Activated CD4-positive, alpha-beta memory T cell treated with anti-CD3 and anti-CD28 coated beads for 36 hours (primary cell): ENCODE measurements around the gene JHY. TPM values are rescaled to one million over a fixed set of nuclear protein-coding genes. Genes with fewer than 3 reads are reported as not detected.
A peak's percentile ranks its signal among the peaks of the same experiment; 100 is the strongest.

Experiments
- CTCF ChIA-PET: fragments of 350-600 bp; sonication (Branson Sonifier 250); formaldehyde crosslinking; loops from one replicate; lab custom pipeline; 2021; ENCODE audit warnings: antibody characterized with exemption, inconsistent platforms; lab: Charles Lee
- POLR2A ChIA-PET: fragments of 350-600 bp; sonication (Branson Sonifier 250); formaldehyde crosslinking; loops from one replicate; lab custom pipeline; 2021; ENCODE audit warnings: antibody characterized with exemption; lab: Charles Lee
- DNase-seq: peaks from one replicate; pipeline ENCODE4 v3.0.0-alpha.2; 2020
- H3K27ac Mint-ChIP-seq: one replicate; pipeline ENCODE4 v1.8.0; 2021; ENCODE audit warnings: mixed read lengths
- H3K27me3 Mint-ChIP-seq: one replicate; pipeline ENCODE4 v1.8.0; 2021; ENCODE audit warnings: mixed read lengths
- H3K36me3 Mint-ChIP-seq: one replicate; pipeline ENCODE4 v1.8.0; 2021; ENCODE audit warnings: mixed read lengths
- H3K4me1 Mint-ChIP-seq: one replicate; pipeline ENCODE4 v1.8.0; 2021; ENCODE audit warnings: low read depth, mixed read lengths
- H3K4me3 Mint-ChIP-seq: one replicate; pipeline ENCODE4 v1.8.0; 2021; ENCODE audit warnings: mild to moderate bottlenecking, mixed read lengths
- H3K9me3 Mint-ChIP-seq: one replicate; pipeline ENCODE4 v1.8.0; 2021; ENCODE audit warnings: mixed read lengths
- intact Hi-C: fragments of 100-400 bp; cut with micrococcal nuclease; formaldehyde crosslinking; loops from one replicate; pipeline ENCODE4 v1.15.1; 2023
- total RNA-seq, 2 experiments: library from RNA; stranded (reverse); gene quantifications; one replicate each; pipeline ENCODE4 v1.2.3, GENCODE V29; 2021

Gene JHY
- total RNA-seq, result 1 to 10 TPM; 1.6 to 1.7 TPM

DNA sequence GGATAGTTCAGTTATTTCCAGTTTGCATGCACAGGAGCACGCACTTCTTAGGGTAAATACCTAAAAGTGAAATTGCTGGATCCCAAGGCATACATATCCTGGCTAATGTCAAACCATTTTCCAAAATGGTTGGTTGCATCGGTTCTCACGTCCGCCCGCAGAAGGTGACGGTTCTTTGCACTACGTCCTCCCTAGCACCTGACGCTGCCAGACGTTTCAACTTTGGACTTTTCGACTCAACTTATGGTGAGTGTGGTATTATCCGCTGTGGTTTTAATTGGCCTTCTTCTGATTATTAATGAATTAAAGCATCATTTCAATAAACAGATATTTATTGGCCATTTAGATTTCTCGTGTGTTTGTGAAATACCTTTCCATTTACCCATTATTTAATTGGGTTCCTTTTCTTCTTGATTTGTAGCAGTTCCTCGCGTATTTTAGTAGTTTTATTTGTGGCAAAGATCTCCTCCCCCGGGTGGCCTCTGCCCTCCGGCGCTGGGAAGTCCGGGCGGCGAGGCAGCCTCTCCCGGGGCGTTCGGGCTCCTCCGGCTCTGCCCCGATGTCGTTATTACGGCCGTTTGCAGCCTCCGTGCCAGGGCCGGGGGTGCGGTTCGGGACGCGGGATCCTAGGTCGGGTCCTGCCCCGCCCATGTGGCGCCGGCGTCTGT is at the start of gene JHY:
Gene JHY (plus strand): TSS at position 571 of the 668 bp plus-strand sequence. CDS start 3,091 bp downstream, outside the sequence.
- Mint-ChIP-seq H3K9me3 (no peaks in the 10 kb centered on the region), H3K36me3 (no peaks in the 10 kb centered on the region), H3K4me3 (peak within 1 kb of the TSS; percentile 78), H3K4me1 (peaks cover 27% of the 10 kb centered on the region), H3K27me3 (no peaks in the 10 kb centered on the region), H3K27ac (peak within 1 kb of the TSS; percentile 64)
- DNase-seq, result no peak
- POLR2A ChIA-PET, result interaction anchor here (0.9 kb wide), 1 partner anchor 175 kb away, joined by 3 read pairs; no protein-coding TSS in a partner anchor
- CTCF ChIA-PET, result interaction anchor here (1.5 to 2.7 kb wide), 3 partner anchors 18 to 139 kb away, joined by 10 to 12 read pairs (median 10); no protein-coding TSS in a partner anchor
- intact Hi-C loops, result loop anchor here (5.0 kb wide), 1 partner anchor 105 kb away; no protein-coding TSS in a partner anchor

DNA sequence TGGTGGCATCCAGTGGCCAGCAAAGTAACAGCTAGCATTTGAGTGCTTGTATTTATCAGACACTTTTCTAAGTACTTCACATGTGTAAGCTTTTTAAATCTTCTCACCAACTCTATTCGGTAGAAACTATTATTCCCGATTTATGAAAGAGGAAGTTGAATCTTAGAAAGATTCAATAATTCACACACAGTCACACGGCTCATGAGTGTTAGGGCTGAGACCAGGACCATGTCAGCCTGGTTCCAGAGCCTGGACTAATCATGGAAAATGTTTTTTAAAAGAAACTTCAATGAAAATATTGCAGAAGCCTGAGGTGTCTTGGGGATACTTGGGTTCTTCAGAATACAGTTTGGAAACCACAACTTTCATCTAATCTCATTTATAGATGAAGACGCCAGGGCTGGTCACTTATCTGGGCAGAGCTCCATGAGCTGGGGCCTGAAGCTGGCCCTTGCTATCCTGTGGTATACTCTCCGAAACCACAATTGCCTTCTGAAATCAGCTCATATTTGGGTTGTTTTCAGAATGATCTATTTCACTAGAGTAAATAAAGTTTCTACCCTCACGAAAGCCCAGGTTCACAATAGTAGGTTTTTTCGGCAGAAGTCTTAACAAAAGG is 48.6 kb upstream of the JHY start:
- CTCF ChIA-PET, result interaction anchor here (1.3 to 2.3 kb wide), 3 partner anchors 18 to 187 kb away, joined by 4 to 8 read pairs (median 7); no protein-coding TSS in a partner anchor
- Mint-ChIP-seq H3K27ac (no peak overlapping the region), H3K9me3 (no peaks in the 10 kb centered on the region), H3K4me1 (no peaks in the 10 kb centered on the region), H3K36me3 (no peaks in the 10 kb centered on the region), H3K4me3 (no peak overlapping the region), H3K27me3 (peaks cover 2% of the 10 kb centered on the region)
- no peak for DNase-seq
- intact Hi-C loops, result no loop called here
- POLR2A ChIA-PET, result no interaction called here

DNA sequence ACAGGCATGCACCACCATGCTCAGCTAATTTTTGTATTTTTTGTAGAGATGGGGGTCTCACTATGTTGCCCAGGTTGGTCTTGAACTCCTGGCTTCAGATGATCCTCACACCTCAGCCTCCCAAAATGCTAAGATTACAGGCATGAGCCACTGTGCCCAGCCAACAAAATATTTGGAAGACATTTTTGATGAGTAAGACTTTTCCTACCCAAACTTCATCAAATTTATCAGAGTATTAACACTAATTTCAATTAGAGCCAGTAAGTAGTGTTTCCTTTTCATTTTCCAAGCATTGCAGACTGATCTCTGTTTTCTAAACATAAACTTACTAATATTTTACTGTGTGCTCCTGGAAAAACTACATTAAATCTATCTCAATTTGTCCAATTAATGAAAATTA is 45.6 kb upstream of the JHY start:
- H3K9me3 Mint-ChIP-seq, result no peaks in the 10 kb centered on the region
- no peak overlapping the region for H3K4me3 Mint-ChIP-seq
- H3K27me3 Mint-ChIP-seq, result peaks cover 2% of the 10 kb centered on the region
- intact Hi-C loops, result no loop called here
- POLR2A ChIA-PET, result no interaction called here
- CTCF ChIA-PET, result interaction anchor here (1.2 to 1.4 kb wide), 2 partner anchors 17 to 209 kb away, joined by 3 to 6 read pairs; no protein-coding TSS in a partner anchor
- H3K4me1 Mint-ChIP-seq, result no peaks in the 10 kb centered on the region
- DNase-seq, result no peak
- no peak overlapping the region for H3K27ac Mint-ChIP-seq
- H3K36me3 Mint-ChIP-seq, result no peaks in the 10 kb centered on the region

DNA sequence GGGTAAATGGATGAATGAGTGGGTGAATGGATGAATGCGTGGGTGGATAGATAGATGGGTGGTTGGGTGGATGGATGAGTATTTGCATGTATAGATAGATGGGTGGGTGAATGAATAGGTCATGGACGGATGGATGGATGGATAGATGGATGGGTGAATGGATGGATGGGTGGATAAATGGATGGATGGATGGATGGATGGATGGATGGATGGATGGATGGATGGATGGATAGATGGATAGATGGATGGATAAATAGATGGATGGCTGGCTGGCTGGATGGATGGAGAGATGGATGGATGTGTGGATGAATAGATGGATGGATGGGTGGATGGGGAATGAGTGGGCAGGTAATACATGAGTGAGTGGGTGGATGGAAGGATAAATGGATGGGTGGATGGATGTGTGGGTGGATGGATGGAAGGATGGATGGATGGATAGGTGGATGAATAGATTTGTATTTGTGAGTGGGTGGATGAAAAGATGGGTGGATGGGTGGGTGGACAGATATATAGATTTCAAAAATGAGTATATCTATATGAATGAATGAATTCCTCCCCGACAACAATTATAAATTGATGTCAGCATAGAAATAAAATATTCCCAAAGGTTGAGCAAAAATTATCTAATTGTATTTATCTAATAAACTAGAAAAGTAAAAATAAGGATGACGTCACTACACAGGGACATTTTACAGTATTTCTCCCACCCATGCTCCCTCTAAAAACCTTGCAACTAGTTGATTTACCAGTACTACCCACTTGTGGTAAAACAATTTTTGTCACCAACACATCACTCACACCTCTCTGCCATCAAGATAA is 44.8 kb upstream of the JHY start:
- H3K27ac Mint-ChIP-seq, result no peak overlapping the region
- peaks cover 2% of the 10 kb centered on the region for H3K4me1 Mint-ChIP-seq
- no peaks in the 10 kb centered on the region for H3K9me3 Mint-ChIP-seq
- H3K36me3 Mint-ChIP-seq, result no peaks in the 10 kb centered on the region
- H3K27me3 Mint-ChIP-seq, result peaks cover 2% of the 10 kb centered on the region
- ChIA-PET CTCF (interaction anchor here (1.4 to 2.9 kb wide), 3 partner anchors 16 to 208 kb away, joined by 3 to 10 read pairs (median 6); no protein-coding TSS in a partner anchor), POLR2A (interaction anchor here (0.7 kb wide), 1 partner anchor 13 kb away, joined by 3 read pairs; no protein-coding TSS in a partner anchor)
- no peak for DNase-seq
- intact Hi-C loops, result no loop called here
- no peak overlapping the region for H3K4me3 Mint-ChIP-seq

DNA sequence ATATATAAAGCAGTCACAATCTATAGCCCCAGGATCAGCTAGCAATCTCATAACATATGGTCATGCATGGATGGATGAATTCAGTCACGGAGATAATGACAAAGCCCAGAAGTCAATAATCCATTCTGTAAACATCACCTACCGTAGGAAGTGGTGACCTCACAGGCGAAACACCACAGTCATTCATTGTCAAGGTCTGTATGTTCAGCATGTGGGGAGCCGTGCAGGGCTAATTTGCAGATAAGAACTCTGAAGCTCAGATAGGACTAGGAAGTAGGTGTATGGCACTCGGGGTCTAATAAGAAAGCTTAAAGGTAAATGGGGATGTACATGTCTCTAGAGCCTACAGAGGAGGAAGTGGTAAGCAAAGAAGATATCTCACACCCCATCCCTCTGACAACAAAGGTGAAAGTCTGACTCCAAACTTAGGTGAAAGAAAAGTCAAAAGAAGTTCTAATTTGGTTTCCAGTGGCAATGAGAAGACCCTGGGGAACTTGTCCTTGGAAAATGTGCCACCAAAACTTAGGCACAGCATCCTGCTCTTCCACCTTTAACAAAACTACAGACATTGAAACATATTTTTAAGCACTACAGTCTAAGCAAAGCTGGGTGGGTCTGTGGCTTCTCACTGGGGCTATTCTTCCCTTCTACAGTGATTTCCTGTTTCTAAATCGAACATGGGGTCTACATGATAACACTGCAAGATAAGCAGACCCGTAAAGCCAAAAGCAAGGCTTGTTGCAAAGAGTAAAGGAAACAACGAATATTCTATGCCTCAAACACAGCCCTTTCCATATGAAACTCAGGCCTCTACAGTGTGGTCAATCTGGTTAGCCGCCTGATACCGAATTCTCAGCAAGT is 39.0 kb upstream of the JHY start:
- no peaks in the 10 kb centered on the region for H3K27me3 Mint-ChIP-seq
- intact Hi-C loops, result no loop called here
- no peaks in the 10 kb centered on the region for H3K9me3 Mint-ChIP-seq
- CTCF ChIA-PET, result interaction anchor here (1.3 to 2.5 kb wide), 3 partner anchors 10 to 47 kb away, joined by 3 to 20 read pairs (median 9); no protein-coding TSS in a partner anchor
- peak; percentile 58 for DNase-seq
- no peak overlapping the region for H3K4me3 Mint-ChIP-seq
- H3K4me1 Mint-ChIP-seq, result peaks cover 15% of the 10 kb centered on the region
- POLR2A ChIA-PET, result interaction anchor here (0.9 kb wide), 1 partner anchor 13 kb away, joined by 4 read pairs; no protein-coding TSS in a partner anchor
- H3K36me3 Mint-ChIP-seq, result no peaks in the 10 kb centered on the region
- no peak overlapping the region for H3K27ac Mint-ChIP-seq

DNA sequence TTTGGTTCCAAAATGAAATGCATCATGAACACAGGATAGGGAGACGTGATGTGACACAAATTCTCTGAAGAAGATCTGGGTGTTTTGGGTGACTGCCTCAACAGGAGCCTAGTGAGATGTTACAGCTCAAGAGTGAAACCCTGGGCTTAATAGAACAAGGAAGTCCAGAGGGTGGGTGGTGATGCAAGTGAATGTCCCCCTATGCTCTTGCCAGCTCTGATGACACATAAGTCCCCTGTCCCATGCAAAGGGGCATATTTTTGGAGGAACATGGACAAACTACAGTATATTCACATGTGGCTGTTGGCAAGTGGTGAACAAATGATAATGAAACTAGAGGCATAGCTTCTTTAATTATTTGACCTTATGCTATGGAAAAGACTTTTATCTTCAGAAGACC is 35.1 kb upstream of the JHY start:
- CTCF ChIA-PET, result interaction anchor here (0.9 to 1.0 kb wide), 2 partner anchors 52 to 176 kb away, joined by 3 to 6 read pairs; no protein-coding TSS in a partner anchor
- H3K4me1 Mint-ChIP-seq, result peaks cover 37% of the 10 kb centered on the region

DNA sequence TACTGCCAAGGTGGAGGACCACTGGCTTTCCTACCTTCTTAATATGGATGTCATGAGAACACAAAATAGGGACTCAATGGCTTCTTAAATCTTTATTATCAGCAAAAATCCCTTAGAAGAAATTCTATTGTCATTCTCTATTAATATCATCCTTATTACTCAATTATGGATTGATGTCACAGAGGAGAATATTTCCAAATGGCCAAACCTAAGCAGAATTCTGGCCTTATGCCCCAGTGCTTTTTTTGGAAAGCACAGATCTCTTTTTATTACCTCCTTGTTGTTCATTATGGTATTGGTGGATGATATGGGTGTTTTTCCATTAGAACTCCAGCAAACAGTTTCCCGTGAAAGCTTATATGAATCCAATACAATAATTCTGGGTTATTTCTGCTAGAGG is 34.4 kb upstream of the JHY start:
- ChIA-PET CTCF (interaction anchor here (0.9 to 1.5 kb wide), 3 partner anchors 35 to 60 kb away, joined by 4 to 8 read pairs (median 5); no protein-coding TSS in a partner anchor), POLR2A (no interaction called here)
- Mint-ChIP-seq H3K36me3 (no peaks in the 10 kb centered on the region), H3K4me3 (no peak overlapping the region), H3K4me1 (peaks cover 34% of the 10 kb centered on the region), H3K27me3 (no peaks in the 10 kb centered on the region), H3K27ac (no peak overlapping the region), H3K9me3 (no peaks in the 10 kb centered on the region)
- no peak for DNase-seq
- intact Hi-C loops, result no loop called here

More for the DNA sequence above, 35.1 kb upstream of the JHY start:
- H3K9me3 Mint-ChIP-seq, result no peaks in the 10 kb centered on the region
- no peaks in the 10 kb centered on the region for H3K27me3 Mint-ChIP-seq
- no peak overlapping the region for H3K27ac Mint-ChIP-seq
- no peak overlapping the region for H3K4me3 Mint-ChIP-seq
- H3K36me3 Mint-ChIP-seq, result no peaks in the 10 kb centered on the region
- POLR2A ChIA-PET, result no interaction called here
- intact Hi-C loops, result no loop called here
- no peak for DNase-seq

- H3K27ac Mint-ChIP-seq, result peak overlapping the region; percentile 24
- peaks cover 26% of the 10 kb centered on the region for H3K4me1 Mint-ChIP-seq
- CTCF ChIA-PET, result interaction anchor here (1.2 to 7.5 kb wide), 4 partner anchors 13 to 270 kb away, joined by 3 to 118 read pairs (median 66); no protein-coding TSS in a partner anchor
- H3K4me3 Mint-ChIP-seq, result no peak overlapping the region
- H3K36me3 Mint-ChIP-seq, result no peaks in the 10 kb centered on the region
- DNase-seq, result peak; percentile 39
- intact Hi-C loops, result no loop called here
- H3K9me3 Mint-ChIP-seq, result no peaks in the 10 kb centered on the region
- H3K27me3 Mint-ChIP-seq, result no peaks in the 10 kb centered on the region
- POLR2A ChIA-PET, result no interaction called here
Observed at GRCh38 chr11:122850076-122850631, 32.4 kb upstream of the JHY start.

DNA sequence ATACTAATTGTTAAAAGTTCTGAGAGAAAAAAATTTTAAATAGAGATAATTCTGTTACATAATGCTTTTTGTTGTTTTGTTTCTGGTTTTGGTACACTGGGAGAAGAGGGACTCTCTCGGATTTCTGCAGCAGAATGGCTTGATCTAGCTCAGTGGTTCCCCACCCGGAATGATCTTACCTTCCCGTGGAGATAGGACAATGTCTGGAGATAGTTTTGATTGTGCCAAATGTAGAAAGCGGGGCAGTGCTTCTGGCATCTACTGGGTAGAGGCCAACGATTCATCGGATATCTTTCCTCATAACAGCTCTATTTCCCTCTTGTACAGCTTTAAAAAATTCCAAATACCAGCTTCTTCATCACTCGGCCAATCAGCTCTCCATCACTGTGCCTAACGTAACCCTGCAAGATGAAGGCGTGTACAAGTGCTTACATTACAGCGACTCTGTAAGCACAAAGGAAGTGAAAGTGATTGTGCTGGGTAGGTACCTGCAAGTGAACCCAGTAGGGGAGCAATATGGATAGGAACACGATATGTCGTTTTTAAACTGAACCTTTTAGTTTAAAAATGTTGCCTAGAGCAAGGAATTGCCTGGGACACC is 31.1 kb upstream of the JHY start:
- Mint-ChIP-seq H3K4me1 (peaks cover 34% of the 10 kb centered on the region), H3K27me3 (peaks cover 1% of the 10 kb centered on the region), H3K36me3 (no peaks in the 10 kb centered on the region), H3K4me3 (peak overlapping the region; percentile 40), H3K27ac (peak overlapping the region; percentile 1), H3K9me3 (no peaks in the 10 kb centered on the region)
- intact Hi-C loops, result no loop called here
- DNase-seq, result no peak
- CTCF ChIA-PET, result interaction anchor here (0.7 to 26.3 kb wide), 20 partner anchors 7 to 271 kb away, joined by 3 to 372 read pairs (median 7); no protein-coding TSS in a partner anchor
- POLR2A ChIA-PET, result interaction anchor here (0.6 kb wide), 3 partner anchors 13 to 183 kb away, joined by 3 read pairs; partner anchors contain the start of gene CRTAM
